ENCODE data around the gene SPATC1L. TPM values are rescaled to one million over a fixed set of nuclear protein-coding genes. Genes with fewer than 3 reads are reported as not detected.

SPATC1L gene
- polyA plus RNA-seq, 1 donor from 2014 or later: 20.6 TPM

DNA sequence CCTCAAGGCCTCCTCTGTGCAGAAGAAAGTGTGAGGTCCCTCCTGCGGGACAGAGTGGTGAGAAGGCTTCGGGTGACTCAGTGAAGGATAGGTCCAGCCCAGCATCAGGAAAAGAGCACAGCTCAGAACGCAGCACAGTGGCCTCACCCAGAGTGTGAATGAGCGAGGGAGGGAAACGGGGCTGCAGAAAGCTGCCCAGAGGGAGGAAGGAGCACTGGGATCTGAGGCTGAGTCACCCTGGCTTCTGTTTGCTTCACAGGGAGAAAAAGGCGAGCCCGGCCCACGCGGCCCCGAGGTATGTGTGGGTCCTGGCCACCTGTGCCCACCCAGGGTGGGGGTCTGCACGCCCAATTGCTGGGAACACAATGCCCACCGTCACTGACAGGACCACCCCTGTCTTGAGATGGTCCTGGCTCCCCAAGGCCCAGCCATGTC is 62.0 kb downstream of the SPATC1L start:
- no peaks in the 10 kb centered on the region for H3K9me2 ChIP-seq (ENCODE audit: insufficient read depth, low read length)
- no peaks in the 10 kb centered on the region for H3F3A ChIP-seq (ENCODE audit: insufficient read depth, low read length, poor library complexity, severe bottlenecking)
- no peak overlapping the region for H3K9ac ChIP-seq (ENCODE audit: low read length)
- no peaks in the 10 kb centered on the region for H3K9me3 ChIP-seq (ENCODE audit: low read length)
- H2AFZ ChIP-seq (ENCODE audit: low read depth, low read length): no peak overlapping the region
- no peaks in the 10 kb centered on the region for H3K27me3 ChIP-seq (ENCODE audit: insufficient read depth, low read depth, low read length)
- H3K27ac ChIP-seq (ENCODE audit: low read length): no peak overlapping the region
- no peaks in the 10 kb centered on the region for H3K79me2 ChIP-seq (replicated peaks; ENCODE audit: insufficient read depth, low read length)
- TF ChIP-seq MXI1 (conservative IDR thresholded peaks at IDR 0.05; ENCODE audit: poor library complexity, severe bottlenecking) (no peak), CTCF (IDR thresholded peaks at IDR 0.05; ENCODE audit: poor library complexity, severe bottlenecking) (no peak), TAF1 (IDR thresholded peaks at IDR 0.05; ENCODE audit: low read depth) (no peak), POLR2AphosphoS5 (IDR thresholded peaks at IDR 0.05) (no peak), RAD21 (conservative IDR thresholded peaks at IDR 0.05) (no peak), EP300 (conservative IDR thresholded peaks at IDR 0.05; ENCODE audit: poor library complexity, severe bottlenecking) (no peak), EZH2 (IDR thresholded peaks at IDR 0.05; ENCODE audit: borderline replicate concordance, insufficient read depth, low read length, poor library complexity, severe bottlenecking) (no peak), SMC3 (conservative IDR thresholded peaks at IDR 0.05; ENCODE audit: poor library complexity) (no peak)
- TF ChIP-seq, protein P1, sequence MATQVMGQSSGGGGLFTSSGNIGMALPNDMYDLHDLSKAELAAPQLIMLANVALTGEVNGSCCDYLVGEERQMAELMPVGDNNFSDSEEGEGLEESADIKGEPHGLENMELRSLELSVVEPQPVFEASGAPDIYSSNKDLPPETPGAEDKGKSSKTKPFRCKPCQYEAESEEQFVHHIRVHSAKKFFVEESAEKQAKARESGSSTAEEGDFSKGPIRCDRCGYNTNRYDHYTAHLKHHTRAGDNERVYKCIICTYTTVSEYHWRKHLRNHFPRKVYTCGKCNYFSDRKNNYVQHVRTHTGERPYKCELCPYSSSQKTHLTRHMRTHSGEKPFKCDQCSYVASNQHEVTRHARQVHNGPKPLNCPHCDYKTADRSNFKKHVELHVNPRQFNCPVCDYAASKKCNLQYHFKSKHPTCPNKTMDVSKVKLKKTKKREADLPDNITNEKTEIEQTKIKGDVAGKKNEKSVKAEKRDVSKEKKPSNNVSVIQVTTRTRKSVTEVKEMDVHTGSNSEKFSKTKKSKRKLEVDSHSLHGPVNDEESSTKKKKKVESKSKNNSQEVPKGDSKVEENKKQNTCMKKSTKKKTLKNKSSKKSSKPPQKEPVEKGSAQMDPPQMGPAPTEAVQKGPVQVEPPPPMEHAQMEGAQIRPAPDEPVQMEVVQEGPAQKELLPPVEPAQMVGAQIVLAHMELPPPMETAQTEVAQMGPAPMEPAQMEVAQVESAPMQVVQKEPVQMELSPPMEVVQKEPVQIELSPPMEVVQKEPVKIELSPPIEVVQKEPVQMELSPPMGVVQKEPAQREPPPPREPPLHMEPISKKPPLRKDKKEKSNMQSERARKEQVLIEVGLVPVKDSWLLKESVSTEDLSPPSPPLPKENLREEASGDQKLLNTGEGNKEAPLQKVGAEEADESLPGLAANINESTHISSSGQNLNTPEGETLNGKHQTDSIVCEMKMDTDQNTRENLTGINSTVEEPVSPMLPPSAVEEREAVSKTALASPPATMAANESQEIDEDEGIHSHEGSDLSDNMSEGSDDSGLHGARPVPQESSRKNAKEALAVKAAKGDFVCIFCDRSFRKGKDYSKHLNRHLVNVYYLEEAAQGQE (IDR thresholded peaks at IDR 0.05; ENCODE audit: borderline replicate concordance): no peak
- no peaks in the 10 kb centered on the region for H3K36me3 ChIP-seq (ENCODE audit: insufficient read depth, low read length)
- no peaks in the 10 kb centered on the region for H4K20me1 ChIP-seq (ENCODE audit: insufficient read depth)
- H3K4me3 ChIP-seq (ENCODE audit: low read length): no peak overlapping the region
- no peak overlapping the region for H3K4me2 ChIP-seq (ENCODE audit: low read length)

- Histone ChIP-seq H2AFZ (ENCODE audit: low read depth, low read length) (no peak overlapping the region), H3F3A (ENCODE audit: insufficient read depth, low read length, poor library complexity, severe bottlenecking) (no peaks in the 10 kb centered on the region), H3K79me2 (replicated peaks; ENCODE audit: insufficient read depth, low read length) (no peaks in the 10 kb centered on the region), H3K9ac (ENCODE audit: low read length) (no peak overlapping the region), H4K20me1 (ENCODE audit: insufficient read depth) (no peaks in the 10 kb centered on the region), H3K4me3 (ENCODE audit: low read length) (no peak overlapping the region), H3K27ac (ENCODE audit: low read length) (no peak overlapping the region), H3K27me3 (ENCODE audit: insufficient read depth, low read depth, low read length) (no peaks in the 10 kb centered on the region), H3K9me2 (ENCODE audit: insufficient read depth, low read length) (no peaks in the 10 kb centered on the region), H3K4me2 (ENCODE audit: low read length) (no peak overlapping the region), H3K36me3 (ENCODE audit: insufficient read depth, low read length) (no peaks in the 10 kb centered on the region), H3K9me3 (ENCODE audit: low read length) (no peaks in the 10 kb centered on the region)
- TF ChIP-seq SMC3 (conservative IDR thresholded peaks at IDR 0.05; ENCODE audit: poor library complexity) (no peak), CTCF (IDR thresholded peaks at IDR 0.05; ENCODE audit: poor library complexity, severe bottlenecking) (no peak)
Observed at GRCh38 chr21:46121286-46122221, 62.7 kb downstream of the SPATC1L start.
